KOPT-K1 (cell line): ENCODE data around the gene C16orf95.

Source experiments
- H3K27ac ChIP-seq: fragments of 200-600 bp; sonication (generic); 2 replicates; pipeline ENCODE4 v1.5.1; 2016; ENCODE audit warnings: antibody characterized with exemption, mild to moderate bottlenecking, low read depth, low read length; ENCODE audit not compliant: poor library complexity, severe bottlenecking
- H3K36me3 ChIP-seq: fragments of 200-600 bp; sonication (generic); 2 replicates; pipeline ENCODE4 v1.5.1; 2017; ENCODE audit warnings: antibody characterized with exemption, mild to moderate bottlenecking, low read length, moderate library complexity; ENCODE audit not compliant: insufficient read depth
- H3K9me3 ChIP-seq: fragments of 200-600 bp; sonication (generic); 2 replicates; pipeline ENCODE4 v1.5.1; 2017; ENCODE audit warnings: antibody characterized with exemption, low read length, mild to moderate bottlenecking; ENCODE audit not compliant: insufficient read depth, poor library complexity, severe bottlenecking

Gene C16orf95

DNA sequence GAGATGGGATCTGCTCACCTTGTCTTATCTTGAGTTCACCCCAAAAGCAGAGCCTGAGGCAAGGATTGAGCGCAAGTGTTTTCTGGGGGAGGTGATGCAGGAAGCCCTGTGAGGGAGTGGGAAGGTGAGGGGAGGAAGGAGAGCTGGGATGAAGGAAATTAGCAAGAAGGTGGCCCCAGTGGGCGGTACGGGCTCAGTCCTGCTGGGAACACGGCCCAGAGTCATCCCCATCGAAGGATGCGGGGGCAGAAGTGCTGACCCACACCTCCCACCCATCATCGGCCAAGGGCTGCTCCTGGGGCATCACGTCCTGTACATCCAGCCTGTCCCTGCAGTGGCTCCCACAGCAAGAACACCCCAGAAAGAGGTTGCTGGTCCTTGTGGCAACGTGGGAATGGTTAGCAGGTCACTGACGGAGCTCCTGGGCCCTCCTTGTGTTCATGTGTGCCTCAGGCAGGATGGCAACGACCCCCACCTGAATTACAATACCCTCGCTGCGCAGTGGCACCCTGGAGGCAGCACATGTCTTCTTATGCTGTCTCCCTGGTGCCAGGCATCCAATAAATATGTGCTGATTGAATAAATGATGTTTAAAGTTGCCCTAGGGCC is 18.2 kb downstream of the C16orf95 start:
- Histone ChIP-seq H3K36me3 (no peaks in the 10 kb centered on the region), H3K27ac (no peak overlapping the region), H3K9me3 (no peaks in the 10 kb centered on the region)

DNA sequence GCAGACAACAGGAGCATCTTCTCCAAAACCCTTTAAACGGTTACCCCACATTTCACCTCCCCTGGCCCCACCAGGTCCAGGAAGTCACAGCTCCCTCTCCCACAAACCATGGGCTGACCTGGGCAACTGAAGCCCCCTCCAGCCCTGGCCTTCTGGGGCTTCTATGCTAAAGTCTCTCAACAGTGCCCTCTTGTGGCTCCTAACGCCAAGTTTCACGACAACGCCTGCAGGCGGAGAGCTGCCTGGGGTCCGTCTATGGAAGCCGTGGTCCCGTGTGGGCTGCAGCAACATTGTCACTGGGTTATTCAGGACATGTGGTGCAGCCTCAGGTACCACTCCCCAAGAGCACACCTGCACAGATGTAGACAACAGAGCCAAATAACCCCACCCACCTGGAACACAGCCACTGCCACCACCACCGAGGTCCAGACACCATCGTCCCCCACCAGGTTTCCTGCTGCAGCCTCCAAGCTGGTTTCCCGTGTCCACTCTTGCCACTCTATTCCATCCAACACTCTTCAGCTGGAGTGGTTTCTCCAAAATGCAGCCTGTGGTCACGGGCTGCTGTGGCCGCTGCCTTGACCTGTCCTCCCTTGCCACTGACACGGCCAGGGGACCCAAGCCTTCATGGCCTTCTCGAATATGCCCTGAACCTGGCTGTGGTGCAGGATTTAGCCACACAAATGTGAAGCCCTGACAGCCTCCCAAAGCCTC is 19.1 kb downstream of the C16orf95 start:
- Histone ChIP-seq H3K9me3 (no peaks in the 10 kb centered on the region), H3K27ac (no peak overlapping the region), H3K36me3 (no peaks in the 10 kb centered on the region)

DNA sequence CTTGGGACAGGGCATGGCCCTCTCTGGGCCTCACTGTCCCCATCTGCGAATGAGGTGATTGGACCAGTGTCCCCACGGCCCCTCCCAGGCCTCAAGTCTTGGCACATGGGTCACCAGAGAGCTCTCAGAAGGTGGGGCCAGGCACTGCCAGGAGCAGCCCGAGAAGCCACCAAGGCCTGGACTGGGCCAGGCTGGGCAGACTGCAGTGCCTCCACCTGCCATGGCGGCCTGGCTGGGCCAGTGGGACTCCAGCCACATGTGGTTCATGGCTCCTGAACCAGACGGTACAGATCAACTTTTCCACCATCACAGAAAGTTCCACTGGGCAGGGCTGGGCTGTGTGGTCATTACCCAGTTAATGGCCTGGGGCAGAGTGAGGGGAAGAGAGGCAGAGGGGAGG is 19.8 kb downstream of the C16orf95 start:
- H3K36me3 ChIP-seq = no peaks in the 10 kb centered on the region
- H3K9me3 ChIP-seq = no peaks in the 10 kb centered on the region
- no peak overlapping the region for H3K27ac ChIP-seq

DNA sequence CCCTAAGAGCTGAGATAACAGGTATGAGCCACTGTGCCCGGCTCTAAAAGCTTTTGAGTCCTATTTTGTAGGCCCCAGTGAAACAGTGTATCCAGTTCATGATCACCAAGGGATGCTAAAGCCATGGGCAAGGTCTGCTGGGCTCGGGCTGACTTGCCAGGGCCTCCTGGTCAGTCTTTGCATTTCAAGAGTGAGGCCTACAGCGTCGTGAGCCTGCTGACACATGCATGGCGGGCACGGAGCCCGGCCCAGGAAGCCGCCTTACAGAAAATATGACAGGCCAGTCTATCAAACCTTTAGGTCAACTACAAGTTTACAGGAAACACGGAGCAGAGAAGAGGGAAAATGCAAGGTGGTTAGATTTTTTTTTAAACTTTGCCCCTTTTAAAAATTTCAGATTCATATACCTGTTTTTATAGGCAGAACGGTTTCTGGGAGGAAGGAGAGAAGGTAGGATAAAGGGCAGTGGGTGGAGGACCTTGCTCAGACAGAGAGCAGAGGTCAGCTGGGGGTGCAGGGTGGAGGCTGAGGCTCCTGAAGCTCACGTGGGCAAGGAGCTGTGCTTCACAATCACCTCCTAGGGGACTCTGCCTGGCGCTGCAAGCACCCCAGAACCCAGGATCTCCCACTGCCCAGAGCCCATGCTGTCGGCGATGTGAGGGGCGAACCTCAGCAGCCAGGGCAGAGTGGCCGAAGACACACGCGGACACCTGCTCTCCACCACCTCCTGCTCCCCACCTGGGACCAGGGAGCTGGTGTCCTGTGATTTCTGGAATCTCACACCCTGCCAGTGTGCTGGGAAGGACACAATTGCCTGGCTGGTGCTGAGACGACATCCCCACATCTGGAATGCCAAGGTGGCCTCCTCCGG is 21.3 kb downstream of the C16orf95 start:
- H3K9me3 ChIP-seq = peaks cover 6% of the 10 kb centered on the region
- H3K36me3 ChIP-seq = no peaks in the 10 kb centered on the region
- no peak overlapping the region for H3K27ac ChIP-seq

DNA sequence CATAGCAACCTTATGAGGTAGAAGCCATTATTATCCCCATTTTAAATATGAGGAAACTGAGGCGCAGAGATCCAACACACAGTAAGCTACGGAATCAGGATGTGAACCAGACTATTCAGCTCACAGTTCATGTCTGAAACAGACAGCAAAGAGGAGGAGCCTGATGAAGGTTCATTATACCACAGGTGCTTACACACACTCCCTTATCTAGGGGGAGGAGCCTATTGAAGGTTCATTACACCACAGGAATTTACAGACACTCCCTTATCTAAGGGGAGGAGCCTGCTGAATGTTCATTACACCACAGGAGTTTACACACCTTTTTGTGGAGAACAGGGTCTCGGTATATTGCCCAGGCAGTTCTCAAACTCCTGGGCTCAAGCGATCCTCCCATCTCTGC is 21.9 kb downstream of the C16orf95 start:
- no peak overlapping the region for H3K27ac ChIP-seq

DNA sequence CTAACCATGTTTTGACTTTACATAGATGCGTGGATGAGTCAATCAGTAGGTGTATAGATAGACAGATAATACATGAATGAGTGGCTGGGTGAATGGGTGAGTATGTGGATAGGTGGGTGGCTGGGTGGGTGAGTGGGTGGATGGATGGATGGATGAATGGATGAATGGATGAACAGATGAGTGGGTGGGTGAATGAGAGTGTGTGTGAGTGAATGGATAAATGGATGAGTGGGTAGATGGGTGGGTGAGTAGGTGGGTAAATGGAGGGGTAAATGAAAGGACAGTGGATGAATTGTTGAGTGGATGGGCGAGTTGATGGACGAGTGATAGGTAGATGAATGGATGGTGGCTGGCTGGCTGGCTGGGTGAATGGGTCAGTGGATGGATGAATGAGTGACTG is 23.2 kb downstream of the C16orf95 start:
- H3K36me3 ChIP-seq = no peaks in the 10 kb centered on the region
- no peak overlapping the region for H3K27ac ChIP-seq

More for the DNA sequence above, 21.9 kb downstream of the C16orf95 start:
- Histone ChIP-seq H3K9me3 (peaks cover 6% of the 10 kb centered on the region), H3K36me3 (no peaks in the 10 kb centered on the region)

DNA sequence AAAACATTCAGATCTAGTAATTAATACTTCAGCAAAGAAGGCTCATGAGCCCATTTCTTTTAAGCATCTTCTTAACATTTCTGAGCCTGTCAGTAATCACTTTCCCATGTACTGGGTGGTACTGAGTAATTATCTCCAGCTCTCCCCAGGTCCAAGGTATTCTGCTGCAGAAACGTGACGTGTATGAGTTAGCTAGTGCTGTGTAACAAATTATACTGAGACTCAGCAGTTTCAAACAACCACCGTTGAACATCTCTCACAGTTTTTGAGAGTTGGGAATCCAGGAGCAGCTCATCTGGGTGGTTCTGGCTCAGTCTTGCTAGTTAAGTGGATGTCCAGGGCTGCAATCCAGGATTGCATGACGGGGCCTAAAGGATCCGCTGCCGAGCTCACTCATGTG is 25.2 kb downstream of the C16orf95 start:
- H3K36me3 ChIP-seq = no peaks in the 10 kb centered on the region
- peaks cover 6% of the 10 kb centered on the region for H3K9me3 ChIP-seq
- H3K27ac ChIP-seq = no peak overlapping the region

More for the DNA sequence above, 23.2 kb downstream of the C16orf95 start:
- H3K9me3 ChIP-seq = peaks cover 6% of the 10 kb centered on the region

DNA sequence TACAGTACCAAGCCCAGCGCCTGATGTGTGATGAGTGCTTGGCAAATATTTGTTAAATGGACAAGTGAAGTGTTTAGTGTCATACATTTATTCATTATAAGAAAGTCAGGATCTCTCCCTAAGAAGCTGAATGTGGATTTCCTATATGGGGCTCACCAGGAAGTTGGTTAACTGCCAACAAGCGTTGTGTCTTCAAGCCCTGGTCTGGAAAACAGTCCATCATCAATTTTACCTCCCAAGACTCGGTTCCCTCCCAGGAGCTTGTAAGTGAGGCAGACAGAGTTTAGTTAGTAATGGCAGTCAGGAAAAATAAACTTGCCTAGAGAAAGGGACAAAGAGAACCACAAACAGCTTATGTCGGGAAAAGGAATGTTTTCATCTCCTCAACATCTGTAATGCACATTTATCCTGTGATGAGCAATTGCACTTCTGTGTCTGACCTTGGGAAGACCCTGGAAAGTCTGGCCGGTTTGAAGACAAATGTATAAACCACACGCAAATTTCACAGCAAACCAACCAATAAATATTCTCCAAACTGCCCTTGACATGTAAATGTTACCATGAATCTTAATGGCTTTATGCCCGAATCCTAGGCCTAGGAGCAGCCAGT is 28.3 kb downstream of the C16orf95 start:
- Histone ChIP-seq H3K36me3 (no peaks in the 10 kb centered on the region), H3K27ac (no peak overlapping the region), H3K9me3 (peaks cover 11% of the 10 kb centered on the region)

DNA sequence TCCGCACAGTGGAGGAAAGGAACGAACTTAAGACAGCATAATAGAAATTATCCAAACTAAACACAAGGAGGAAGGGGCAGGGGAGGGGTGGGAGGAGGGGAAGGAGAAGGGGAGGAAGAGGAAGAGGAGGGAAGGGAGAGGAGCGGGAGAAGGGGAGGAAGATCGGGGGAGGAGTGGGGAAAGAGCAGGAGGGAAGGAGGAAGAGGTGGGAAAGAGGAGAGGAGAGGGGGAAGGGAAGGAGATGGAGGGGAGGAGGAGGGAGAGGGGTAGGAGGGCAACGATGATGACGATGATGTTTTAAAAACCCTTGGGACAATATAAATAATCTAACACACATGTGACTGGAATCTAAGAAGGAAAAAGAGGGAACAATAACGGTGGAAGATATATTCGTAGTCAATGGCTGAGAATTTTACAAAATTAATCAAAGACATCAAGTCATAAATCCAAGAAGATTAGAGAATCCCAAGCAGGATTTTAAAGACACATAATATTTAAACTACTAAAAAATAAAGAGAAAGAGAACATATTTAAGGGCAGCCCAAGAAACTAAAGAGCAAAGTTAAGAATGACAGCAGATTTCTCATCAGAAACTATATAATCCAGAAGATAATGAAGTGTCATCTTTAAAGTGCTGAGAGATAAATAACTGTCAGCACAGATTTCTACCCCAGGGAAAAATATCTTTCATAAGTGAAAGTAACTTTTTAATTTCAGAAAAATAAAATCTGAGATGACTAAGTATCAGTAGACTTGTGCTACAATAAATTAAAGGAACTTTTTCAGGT is 30.2 kb downstream of the C16orf95 start:
- no peak overlapping the region for H3K27ac ChIP-seq
- peaks cover 9% of the 10 kb centered on the region for H3K9me3 ChIP-seq
- no peaks in the 10 kb centered on the region for H3K36me3 ChIP-seq

DNA sequence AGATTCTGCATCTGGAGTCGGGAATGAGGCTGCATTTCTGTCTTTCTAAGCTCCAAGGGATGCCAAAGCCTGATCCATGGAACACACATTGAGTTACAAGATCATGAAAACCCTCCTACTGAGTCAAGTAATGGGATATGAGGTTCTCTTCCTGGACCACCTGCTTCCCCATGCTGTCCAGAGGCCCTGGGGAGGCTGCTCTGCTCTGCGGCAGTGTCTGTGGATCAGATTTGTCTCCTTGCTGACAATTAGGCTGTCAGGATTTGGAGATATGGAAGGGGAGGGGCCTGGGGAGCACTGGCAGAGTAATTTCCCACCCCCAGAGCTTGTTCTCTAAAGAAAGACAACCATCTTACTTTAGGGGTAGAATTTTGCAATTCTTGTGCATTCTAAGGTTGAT is 33.0 kb downstream of the C16orf95 start:
- H3K36me3 ChIP-seq = no peaks in the 10 kb centered on the region
- H3K27ac ChIP-seq = no peak overlapping the region
- peaks cover 5% of the 10 kb centered on the region for H3K9me3 ChIP-seq

DNA sequence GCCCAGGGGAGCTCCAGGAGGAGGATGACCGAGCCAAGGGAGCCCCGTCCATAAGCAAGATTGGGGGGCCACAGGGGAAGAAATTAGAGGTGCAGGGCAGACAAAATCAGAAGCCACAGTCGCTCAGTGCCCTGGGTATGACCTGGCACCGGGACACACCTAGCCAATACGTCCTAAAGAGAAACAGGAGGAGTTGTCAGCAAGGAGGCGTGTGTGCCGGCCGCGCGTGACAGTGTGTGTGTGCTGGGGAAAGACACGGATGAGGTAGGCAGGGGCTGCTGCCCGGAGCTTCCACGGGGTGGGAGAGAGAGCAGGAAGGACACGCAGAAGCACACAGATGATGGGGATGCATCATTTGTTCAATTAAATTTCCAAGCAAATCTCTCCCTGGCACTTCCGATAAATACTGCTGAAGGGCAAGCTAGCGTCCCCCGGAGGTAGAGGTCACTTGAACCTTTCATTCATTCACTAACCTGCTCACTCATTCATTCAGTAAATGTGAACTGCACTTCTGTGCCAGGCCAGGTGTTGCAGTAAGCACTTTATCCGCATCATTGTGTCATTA is 38.0 kb downstream of the C16orf95 start:
- no peaks in the 10 kb centered on the region for H3K9me3 ChIP-seq
- no peaks in the 10 kb centered on the region for H3K36me3 ChIP-seq

DNA sequence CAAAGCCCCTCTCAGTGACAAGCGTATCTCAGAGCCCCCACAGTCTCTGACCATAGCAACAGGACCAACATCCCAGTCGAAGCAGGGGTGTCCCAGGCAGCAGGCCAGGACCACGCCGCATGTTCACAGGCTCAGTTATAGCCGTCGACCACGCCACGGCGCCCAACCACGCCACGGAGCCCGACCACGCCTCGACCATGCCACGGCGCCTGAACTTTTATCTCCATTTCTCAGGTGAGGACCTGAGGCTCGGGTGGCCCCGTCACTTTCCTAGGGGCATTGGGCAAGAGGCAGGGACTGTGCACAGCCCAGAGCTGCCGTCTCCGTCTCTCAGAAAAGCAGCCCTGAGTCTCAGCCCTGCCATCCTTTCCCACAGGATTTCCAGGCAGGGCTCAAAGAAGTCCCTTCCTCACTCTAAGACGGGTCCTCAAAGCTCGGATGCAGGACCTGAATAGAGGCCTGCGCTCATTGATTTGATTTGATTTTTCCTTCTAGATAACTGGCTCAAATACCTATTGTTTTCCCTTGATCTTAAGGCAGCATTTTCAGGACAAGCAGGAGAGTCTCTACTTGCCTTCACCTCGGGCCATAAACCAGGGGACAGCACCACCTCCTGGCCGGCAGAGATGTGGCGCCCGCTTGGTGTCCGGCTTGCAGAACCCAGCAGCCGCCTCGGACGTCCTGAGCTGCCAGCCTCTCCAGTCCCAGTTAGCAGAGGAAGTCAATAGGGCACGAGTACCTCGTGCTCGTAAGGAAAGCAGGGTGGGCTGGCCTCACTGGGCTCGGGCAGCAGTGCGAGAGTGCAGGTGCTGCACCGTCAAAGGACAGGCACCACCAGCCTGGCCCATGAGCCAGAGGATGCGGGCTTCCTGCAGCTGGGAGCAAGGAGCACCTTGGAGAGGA is 38.8 kb downstream of the C16orf95 start:
- no peaks in the 10 kb centered on the region for H3K36me3 ChIP-seq
- H3K9me3 ChIP-seq = no peaks in the 10 kb centered on the region
- H3K27ac ChIP-seq = no peak overlapping the region

More for the DNA sequence above, 38.0 kb downstream of the C16orf95 start:
- no peak overlapping the region for H3K27ac ChIP-seq

DNA sequence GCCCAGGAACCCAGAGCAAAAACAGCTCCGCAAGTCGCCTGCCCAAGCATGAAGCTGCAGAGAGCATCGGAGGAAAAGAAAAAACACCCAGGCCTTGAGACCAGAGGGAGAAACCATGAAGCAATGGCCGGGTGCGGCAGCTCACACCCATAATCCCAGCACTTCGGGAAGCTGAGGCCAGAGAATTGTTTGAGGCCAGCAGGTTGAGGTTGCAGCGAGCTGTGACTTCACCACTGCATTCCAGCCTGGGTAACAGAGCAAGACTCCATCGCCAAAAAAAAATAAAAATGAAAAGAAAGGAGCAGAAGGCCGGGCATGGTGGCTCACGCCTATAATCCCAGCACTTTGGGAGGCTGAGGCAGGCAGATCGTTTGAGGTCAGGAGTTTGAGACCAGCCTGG is 40.3 kb downstream of the C16orf95 start:
- Histone ChIP-seq H3K36me3 (no peaks in the 10 kb centered on the region), H3K9me3 (no peaks in the 10 kb centered on the region), H3K27ac (no peak overlapping the region)
